ENCODE measurements around the gene C1orf185. TPM values are rescaled to one million over a fixed set of nuclear protein-coding genes. Genes with fewer than 3 reads are reported as not detected.

C1orf185 gene
- total RNA-seq (not detected in 2 replicates), polyA plus RNA-seq (not detected in 2 replicates)

- Histone ChIP-seq H3K36me3 (no peaks in the 10 kb centered on the region), H3K9me3 (ENCODE audit: low read depth) (no peaks in the 10 kb centered on the region), H3K27ac (no peak within 1 kb of the TSS), H3K4me3 (no peak within 1 kb of the TSS), H3K27me3 (no peaks in the 10 kb centered on the region), H3K4me1 (ENCODE audit: low read depth) (no peaks in the 10 kb centered on the region)
- TF ChIP-seq, protein P1, sequence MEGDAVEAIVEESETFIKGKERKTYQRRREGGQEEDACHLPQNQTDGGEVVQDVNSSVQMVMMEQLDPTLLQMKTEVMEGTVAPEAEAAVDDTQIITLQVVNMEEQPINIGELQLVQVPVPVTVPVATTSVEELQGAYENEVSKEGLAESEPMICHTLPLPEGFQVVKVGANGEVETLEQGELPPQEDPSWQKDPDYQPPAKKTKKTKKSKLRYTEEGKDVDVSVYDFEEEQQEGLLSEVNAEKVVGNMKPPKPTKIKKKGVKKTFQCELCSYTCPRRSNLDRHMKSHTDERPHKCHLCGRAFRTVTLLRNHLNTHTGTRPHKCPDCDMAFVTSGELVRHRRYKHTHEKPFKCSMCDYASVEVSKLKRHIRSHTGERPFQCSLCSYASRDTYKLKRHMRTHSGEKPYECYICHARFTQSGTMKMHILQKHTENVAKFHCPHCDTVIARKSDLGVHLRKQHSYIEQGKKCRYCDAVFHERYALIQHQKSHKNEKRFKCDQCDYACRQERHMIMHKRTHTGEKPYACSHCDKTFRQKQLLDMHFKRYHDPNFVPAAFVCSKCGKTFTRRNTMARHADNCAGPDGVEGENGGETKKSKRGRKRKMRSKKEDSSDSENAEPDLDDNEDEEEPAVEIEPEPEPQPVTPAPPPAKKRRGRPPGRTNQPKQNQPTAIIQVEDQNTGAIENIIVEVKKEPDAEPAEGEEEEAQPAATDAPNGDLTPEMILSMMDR (IDR thresholded peaks at IDR 0.05; ENCODE audit: low read depth, low read length): no peak
- no peak for DNase-seq (ENCODE audit: low read depth in 1 of 2, low spot score in 1 of 2)
Observed at GRCh38 chr1:51101976-51102375, at the start of gene C1orf185. TSS of gene C1orf185 (plus strand) at chr1:51102228. CDS start at chr1:51102234, 6 bp downstream.

DNA sequence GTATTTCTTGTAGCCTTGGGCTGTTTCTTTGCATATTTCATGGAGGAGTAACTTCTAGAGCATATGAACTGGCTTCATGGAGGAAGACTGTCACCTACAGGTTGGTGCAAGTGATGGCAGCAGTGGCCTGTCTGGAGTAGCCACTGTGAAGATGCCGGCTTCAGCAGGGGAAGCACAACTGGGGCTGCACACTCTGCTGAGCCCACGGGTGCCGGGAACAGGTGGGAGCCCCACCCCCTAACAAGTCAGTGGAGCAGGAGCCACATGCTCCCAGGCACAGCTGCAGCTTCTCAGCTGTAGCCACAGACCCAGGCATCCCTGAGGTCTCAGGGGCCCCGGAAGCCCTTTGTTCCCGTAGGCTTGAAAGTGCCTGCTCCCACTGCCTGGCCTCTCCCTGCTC, 43.2 kb upstream of the C1orf185 start:
- peak in 1 of 2 donors; percentile 41 for DNase-seq (ENCODE audit: low read depth in 1 of 2, low spot score in 1 of 2)
- H3K4me1 ChIP-seq (ENCODE audit: low read depth): no peaks in the 10 kb centered on the region
- TF ChIP-seq, protein P1 (IDR thresholded peaks at IDR 0.05; ENCODE audit: low read depth, low read length): peak; percentile 41
- no peaks in the 10 kb centered on the region for H3K9me3 ChIP-seq (ENCODE audit: low read depth)
- no peaks in the 10 kb centered on the region for H3K27me3 ChIP-seq
- H3K4me3 ChIP-seq: no peak overlapping the region
- H3K27ac ChIP-seq: no peak overlapping the region
- no peaks in the 10 kb centered on the region for H3K36me3 ChIP-seq

GRCh38 chr1:51061231-51061918, 40.7 kb upstream of the C1orf185 start:
- TF ChIP-seq, protein P1 (IDR thresholded peaks at IDR 0.05; ENCODE audit: low read depth, low read length): no peak
- H3K4me3 ChIP-seq: no peak overlapping the region
- no peaks in the 10 kb centered on the region for H3K9me3 ChIP-seq (ENCODE audit: low read depth)
- H3K36me3 ChIP-seq: no peaks in the 10 kb centered on the region
- DNase-seq (ENCODE audit: low read depth in 1 of 2, low spot score in 1 of 2): no peak
- H3K4me1 ChIP-seq (ENCODE audit: low read depth): no peaks in the 10 kb centered on the region
- H3K27ac ChIP-seq: no peak overlapping the region
- no peaks in the 10 kb centered on the region for H3K27me3 ChIP-seq

DNA sequence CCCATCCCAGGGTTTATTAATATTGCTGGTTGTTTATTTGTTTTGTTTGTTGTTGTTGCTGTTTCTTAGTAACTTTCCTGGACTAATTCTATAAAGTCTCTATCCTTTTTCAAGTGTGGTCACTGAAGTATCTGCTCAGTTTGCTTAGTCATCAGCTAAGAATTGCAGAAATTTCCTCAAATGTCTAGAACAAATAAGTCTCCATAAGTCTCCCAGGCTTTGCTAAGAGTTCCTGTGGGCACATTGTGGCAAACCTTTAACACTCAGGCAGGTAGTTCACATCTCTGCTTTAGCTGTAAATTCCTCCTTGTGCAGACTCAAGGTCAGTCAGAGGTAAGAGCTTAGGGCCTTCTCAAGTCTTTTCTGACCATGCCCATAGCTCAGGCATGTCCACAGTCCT, 38.9 kb upstream of the C1orf185 start:
- Histone ChIP-seq H3K4me1 (ENCODE audit: low read depth) (no peaks in the 10 kb centered on the region), H3K27ac (no peak overlapping the region), H3K27me3 (no peaks in the 10 kb centered on the region), H3K36me3 (no peaks in the 10 kb centered on the region), H3K4me3 (no peak overlapping the region), H3K9me3 (ENCODE audit: low read depth) (no peaks in the 10 kb centered on the region)
- TF ChIP-seq, protein P1 (IDR thresholded peaks at IDR 0.05; ENCODE audit: low read depth, low read length): no peak
- peak in 1 of 2 donors; percentile 89 for DNase-seq (ENCODE audit: low read depth in 1 of 2, low spot score in 1 of 2)

DNA sequence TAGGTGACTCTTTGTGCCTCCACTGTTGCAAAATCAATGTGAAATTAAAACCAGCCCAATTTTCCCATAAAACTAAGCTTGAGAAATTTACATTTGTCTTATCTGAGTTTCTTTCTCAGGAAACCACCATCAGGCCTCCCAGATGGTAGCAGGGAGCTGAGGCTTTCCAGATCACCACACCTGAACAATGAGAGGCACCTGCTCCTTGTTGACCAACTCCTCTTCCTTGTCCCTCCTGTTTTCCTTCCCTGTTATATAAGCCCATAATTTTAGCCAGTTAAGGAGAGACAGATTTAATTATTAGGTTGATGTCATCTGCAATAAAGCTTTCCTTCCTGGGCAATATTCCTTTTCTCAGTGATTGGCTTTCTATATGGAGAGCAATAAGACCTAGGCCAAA, 32.0 kb upstream of the C1orf185 start:
- Histone ChIP-seq H3K27ac (no peak overlapping the region), H3K36me3 (no peaks in the 10 kb centered on the region), H3K27me3 (no peaks in the 10 kb centered on the region), H3K4me3 (no peak overlapping the region), H3K9me3 (ENCODE audit: low read depth) (no peaks in the 10 kb centered on the region), H3K4me1 (ENCODE audit: low read depth) (no peaks in the 10 kb centered on the region)
- TF ChIP-seq, protein P1 (IDR thresholded peaks at IDR 0.05; ENCODE audit: low read depth, low read length): no peak
- no peak for DNase-seq (ENCODE audit: low read depth in 1 of 2, low spot score in 1 of 2)
